Progenitor cell of endocrine pancreas (in vitro differentiated cells): Measurements from ENCODE around the gene GPRIN2. TPM values are rescaled to one million over a fixed set of nuclear protein-coding genes. Genes with fewer than 3 reads are reported as not detected.
A peak's percentile ranks its signal among the peaks of the same experiment; 100 is the strongest.

Source experiments
- DNase-seq: peaks from one replicate; pipeline ENCODE4 v3.0.0; 2021; ENCODE audit warnings: low spot score; ENCODE audit not compliant: unreplicated experiment
- H3K27ac Mint-ChIP-seq: 2 replicates; pipeline ENCODE4 v1.8.0; 2021; ENCODE audit warnings: mild to moderate bottlenecking, moderate library complexity, mixed read lengths
- H3K27me3 Mint-ChIP-seq: 2 replicates; pipeline ENCODE4 v1.8.0; 2021; ENCODE audit warnings: mixed read lengths
- H3K36me3 Mint-ChIP-seq: 2 replicates; pipeline ENCODE4 v1.8.0; 2022; ENCODE audit warnings: mixed read lengths; ENCODE audit not compliant: insufficient read depth
- H3K4me1 Mint-ChIP-seq: 2 replicates; pipeline ENCODE4 v1.8.0; 2021; ENCODE audit warnings: low read depth, mixed read lengths
- H3K4me3 Mint-ChIP-seq: 2 replicates; pipeline ENCODE4 v1.8.0; 2021; ENCODE audit warnings: low read depth, mild to moderate bottlenecking, moderate library complexity, mixed read lengths
- H3K9me3 Mint-ChIP-seq: 2 replicates; pipeline ENCODE4 v1.8.0; 2021; ENCODE audit warnings: low read depth, mixed read lengths
- CTCF ChIP-seq: fragments of 200-600 bp; sonication (generic); IDR thresholded peaks from one replicate; pipeline ENCODE4 v1.5.0; 2021; ENCODE audit warnings: antibody characterized with exemption, mild to moderate bottlenecking; ENCODE audit not compliant: unreplicated experiment
- total RNA-seq: library from RNA; stranded (reverse); gene quantifications from 2 replicates; pipeline ENCODE4 v1.2.1, GENCODE V29; 2021

The GPRIN2 gene
- total RNA-seq, 1 donor from 2014 or later, result 14.0 TPM

- Mint-ChIP-seq H3K36me3 (no peaks in the 10 kb centered on the region), H3K9me3 (no peaks in the 10 kb centered on the region), H3K4me1 (peaks cover 7% of the 10 kb centered on the region), H3K4me3 (no peak overlapping the region), H3K27ac (no peak overlapping the region), H3K27me3 (peaks cover 7% of the 10 kb centered on the region)
- DNase-seq, result peak; percentile 9
- no peak for TF ChIP-seq CTCF
Measured at GRCh38 chr10:46553238-46554049, 3.0 kb downstream of the GPRIN2 start.

GRCh38 chr10:46552526-46553237 is 3.8 kb downstream of the GPRIN2 start:
- no peaks in the 10 kb centered on the region for H3K36me3 Mint-ChIP-seq
- no peak overlapping the region for H3K27ac Mint-ChIP-seq
- peaks cover 7% of the 10 kb centered on the region for H3K27me3 Mint-ChIP-seq
- peak; percentile 7 for DNase-seq
- H3K9me3 Mint-ChIP-seq, result no peaks in the 10 kb centered on the region
- peaks cover 7% of the 10 kb centered on the region for H3K4me1 Mint-ChIP-seq
- H3K4me3 Mint-ChIP-seq, result no peak overlapping the region
- no peak for TF ChIP-seq CTCF

- Mint-ChIP-seq H3K27ac (no peak overlapping the region), H3K4me1 (peaks cover 5% of the 10 kb centered on the region), H3K4me3 (no peak overlapping the region), H3K9me3 (no peaks in the 10 kb centered on the region), H3K27me3 (peaks cover 3% of the 10 kb centered on the region), H3K36me3 (no peaks in the 10 kb centered on the region)
- TF ChIP-seq CTCF, result no peak
- DNase-seq, result peak; percentile 10
Measured at GRCh38 chr10:46551701-46552525, 4.5 kb downstream of the GPRIN2 start.

- H3K27ac Mint-ChIP-seq, result no peak overlapping the region
- peaks cover 4% of the 10 kb centered on the region for H3K4me1 Mint-ChIP-seq
- no peaks in the 10 kb centered on the region for H3K36me3 Mint-ChIP-seq
- H3K9me3 Mint-ChIP-seq, result no peaks in the 10 kb centered on the region
- TF ChIP-seq CTCF, result no peak
- H3K4me3 Mint-ChIP-seq, result no peak overlapping the region
- peaks cover 2% of the 10 kb centered on the region for H3K27me3 Mint-ChIP-seq
- peak; percentile 7 for DNase-seq
Measured at GRCh38 chr10:46550795-46551700, 5.4 kb downstream of the GPRIN2 start.
